OCI-LY3 (cell line): Measurements from ENCODE around the gene L3MBTL4.

ENCODE experiments used
- EZH2phosphoT487 ChIP-seq: fragments of 200-600 bp; shearing (Covaris generic); IDR thresholded peaks from 2 replicates; pipeline ENCODE4 v1.6.1; 2018; ENCODE audit warnings: antibody characterized with exemption, mixed run types, low read depth
- TF ChIP-seq, protein P1 (sequence below): fragments of 200-600, 300-600 bp; sonication (generic); IDR thresholded peaks from 2 replicates; pipeline ENCODE4 v1.5.1; 2014; ENCODE audit warnings: antibody characterized with exemption, low read length, low read depth

- TF ChIP-seq, protein P1, sequence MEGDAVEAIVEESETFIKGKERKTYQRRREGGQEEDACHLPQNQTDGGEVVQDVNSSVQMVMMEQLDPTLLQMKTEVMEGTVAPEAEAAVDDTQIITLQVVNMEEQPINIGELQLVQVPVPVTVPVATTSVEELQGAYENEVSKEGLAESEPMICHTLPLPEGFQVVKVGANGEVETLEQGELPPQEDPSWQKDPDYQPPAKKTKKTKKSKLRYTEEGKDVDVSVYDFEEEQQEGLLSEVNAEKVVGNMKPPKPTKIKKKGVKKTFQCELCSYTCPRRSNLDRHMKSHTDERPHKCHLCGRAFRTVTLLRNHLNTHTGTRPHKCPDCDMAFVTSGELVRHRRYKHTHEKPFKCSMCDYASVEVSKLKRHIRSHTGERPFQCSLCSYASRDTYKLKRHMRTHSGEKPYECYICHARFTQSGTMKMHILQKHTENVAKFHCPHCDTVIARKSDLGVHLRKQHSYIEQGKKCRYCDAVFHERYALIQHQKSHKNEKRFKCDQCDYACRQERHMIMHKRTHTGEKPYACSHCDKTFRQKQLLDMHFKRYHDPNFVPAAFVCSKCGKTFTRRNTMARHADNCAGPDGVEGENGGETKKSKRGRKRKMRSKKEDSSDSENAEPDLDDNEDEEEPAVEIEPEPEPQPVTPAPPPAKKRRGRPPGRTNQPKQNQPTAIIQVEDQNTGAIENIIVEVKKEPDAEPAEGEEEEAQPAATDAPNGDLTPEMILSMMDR = no peak
- no peak for TF ChIP-seq EZH2phosphoT487
Observed at GRCh38 chr18:6249170-6249569, 165.5 kb downstream of the L3MBTL4 start.
